ENCODE measurements around the gene SPECC1L. TPM values are rescaled to one million over a fixed set of nuclear protein-coding genes. Genes with fewer than 3 reads are reported as not detected.
"Not testable (repeated sequence)": the region's sequence is repeated elsewhere in the genome, so short reads cannot be mapped to it uniquely, and the experiment has no call there.

Gene SPECC1L
- total RNA-seq, 1 donor from 2014 or later, result 69.9 TPM

- H3K36me3 ChIP-seq, result no peaks in the 10 kb centered on the region
- peak overlapping the region; percentile 40 for H3K4me3 ChIP-seq
- H3K4me1 ChIP-seq, result peaks cover 55% of the 10 kb centered on the region
- intact Hi-C loops (cut with DNase I), result no loop called here
- no peaks in the 10 kb centered on the region for H3K27me3 ChIP-seq (ENCODE audit: low read depth)
- peak overlapping the region; percentile 89 for H3K27ac ChIP-seq
- no peaks in the 10 kb centered on the region for H3K9me3 ChIP-seq
- TF ChIP-seq CTCF (IDR thresholded peaks at IDR 0.05), result no peak
- DNase-seq (no peak), ATAC-seq (peak; percentile 45 to 58)
Observed at GRCh38 chr22:24244144-24244787, 26.4 kb upstream of the SPECC1L start.

GRCh38 chr22:24245030-24245431 is 25.6 kb upstream of the SPECC1L start, which contains the start of gene GGT5:
GGT5 (minus strand) TSS chr22:24245082; CDS start chr22:24244725, 357 bp downstream.
- H3K27me3 ChIP-seq (ENCODE audit: low read depth); intact Hi-C loops (cut with DNase I); H3K9me3 ChIP-seq; ATAC-seq; H3K36me3 ChIP-seq: not testable (repeated sequence)
- peak; percentile 69 for DNase-seq
- peaks cover 55% of the 10 kb centered on the region for H3K4me1 ChIP-seq
- H3K27ac ChIP-seq, result peak within 1 kb of the TSS; percentile 89
- peak within 1 kb of the TSS; percentile 40 for H3K4me3 ChIP-seq

- H3K36me3 ChIP-seq; H3K9me3 ChIP-seq; H3K27me3 ChIP-seq (ENCODE audit: low read depth); intact Hi-C loops (cut with DNase I): not testable (repeated sequence)
- ATAC-seq (peak; percentile 47 to 84), DNase-seq (peak; percentile 77)
- H3K4me1 ChIP-seq, result peaks cover 55% of the 10 kb centered on the region
- peak overlapping the region; percentile 89 for H3K27ac ChIP-seq
- peak overlapping the region; percentile 40 for H3K4me3 ChIP-seq
Observed at GRCh38 chr22:24245584-24246561, 24.8 kb upstream of the SPECC1L start.

DNA sequence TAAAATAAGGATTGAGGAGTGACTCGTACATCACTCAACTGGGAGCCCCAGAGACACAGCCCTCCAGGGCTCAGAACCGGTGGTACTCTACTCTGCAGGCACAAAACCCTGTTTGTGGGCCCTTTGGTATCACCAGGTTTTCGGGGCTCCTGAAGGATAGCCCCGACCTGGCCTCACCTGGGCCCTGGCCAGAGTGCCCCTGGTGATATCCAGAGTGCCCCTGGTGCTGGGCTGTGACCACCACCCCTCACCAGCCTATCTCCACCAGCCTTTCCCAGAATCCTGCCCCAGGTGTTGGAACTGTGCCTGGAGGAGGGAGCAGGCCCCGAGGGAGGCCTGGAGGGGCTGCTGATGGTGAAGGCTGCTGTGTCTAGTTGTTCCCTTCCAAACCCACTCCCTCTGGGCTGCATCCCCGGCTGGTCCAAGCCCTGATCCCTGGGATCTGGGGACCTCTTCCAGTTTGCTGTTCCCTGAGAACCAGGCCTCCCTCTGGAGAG is 23.6 kb upstream of the SPECC1L start:
- peaks cover 54% of the 10 kb centered on the region for H3K4me1 ChIP-seq
- intact Hi-C loops (cut with DNase I), result no loop called here

GRCh38 chr22:24247564-24248344 is 22.9 kb upstream of the SPECC1L start:
- ATAC-seq (peak; percentile 98), DNase-seq (peak; percentile 93)
- H3K4me3 ChIP-seq, result peak overlapping the region; percentile 19
- intact Hi-C loops (cut with DNase I), result no loop called here
- no peaks in the 10 kb centered on the region for H3K36me3 ChIP-seq
- H3K9me3 ChIP-seq, result no peaks in the 10 kb centered on the region
- H3K27me3 ChIP-seq (ENCODE audit: low read depth), result no peaks in the 10 kb centered on the region
- peak; percentile 82 for TF ChIP-seq CTCF (IDR thresholded peaks at IDR 0.05)
- peaks cover 47% of the 10 kb centered on the region for H3K4me1 ChIP-seq
- H3K27ac ChIP-seq, result peak overlapping the region; percentile 89

More for the DNA sequence above, 23.6 kb upstream of the SPECC1L start:
- H3K36me3 ChIP-seq, result no peaks in the 10 kb centered on the region
- H3K27me3 ChIP-seq (ENCODE audit: low read depth), result no peaks in the 10 kb centered on the region
- DNase-seq (no peak), ATAC-seq (peak in 1 of 2 donors; percentile 19)
- H3K4me3 ChIP-seq, result no peak overlapping the region
- no peaks in the 10 kb centered on the region for H3K9me3 ChIP-seq
- no peak for TF ChIP-seq CTCF (IDR thresholded peaks at IDR 0.05)
- peak overlapping the region; percentile 89 for H3K27ac ChIP-seq

- H3K9me3 ChIP-seq; H3K36me3 ChIP-seq; intact Hi-C loops (cut with DNase I); ATAC-seq; H3K27ac ChIP-seq; DNase-seq; H3K4me3 ChIP-seq; H3K27me3 ChIP-seq (ENCODE audit: low read depth): not testable (repeated sequence)
- H3K4me1 ChIP-seq, result peaks cover 38% of the 10 kb centered on the region
Observed at GRCh38 chr22:24248611-24249010, 22.0 kb upstream of the SPECC1L start.

GRCh38 chr22:24249413-24249812 is 21.2 kb upstream of the SPECC1L start:
- DNase-seq; H3K36me3 ChIP-seq; H3K27ac ChIP-seq; H3K9me3 ChIP-seq; H3K27me3 ChIP-seq (ENCODE audit: low read depth); ATAC-seq; H3K4me3 ChIP-seq; intact Hi-C loops (cut with DNase I): not testable (repeated sequence)
- H3K4me1 ChIP-seq, result peaks cover 35% of the 10 kb centered on the region

- ATAC-seq; H3K27ac ChIP-seq; DNase-seq; H3K4me3 ChIP-seq; H3K36me3 ChIP-seq; H3K9me3 ChIP-seq; H3K27me3 ChIP-seq (ENCODE audit: low read depth); intact Hi-C loops (cut with DNase I): not testable (repeated sequence)
- peaks cover 16% of the 10 kb centered on the region for H3K4me1 ChIP-seq
Observed at GRCh38 chr22:24251286-24251685, 19.3 kb upstream of the SPECC1L start.

DNA sequence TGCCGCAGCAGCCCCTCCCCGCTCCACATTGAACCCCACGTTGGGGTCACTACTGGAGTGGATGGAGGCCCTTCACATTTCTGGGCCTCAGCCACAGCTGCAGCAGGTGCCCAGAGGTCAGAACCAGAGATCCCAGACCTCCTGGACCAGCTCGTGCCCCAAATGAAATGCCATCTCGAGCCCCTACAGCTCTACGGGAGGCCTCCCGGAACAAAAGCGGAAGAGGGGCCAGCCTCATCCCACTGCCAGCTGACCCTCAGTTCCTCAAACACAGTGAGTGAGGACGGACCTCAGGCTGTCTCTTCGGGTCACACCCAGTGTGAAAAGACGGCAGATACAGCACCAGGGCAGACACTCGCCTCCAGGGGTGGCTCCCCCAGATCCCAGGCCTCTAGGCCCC is 17.5 kb upstream of the SPECC1L start:
- H3K27me3 ChIP-seq (ENCODE audit: low read depth); H3K4me1 ChIP-seq; ATAC-seq; H3K9me3 ChIP-seq; intact Hi-C loops (cut with DNase I); H3K27ac ChIP-seq; H3K4me3 ChIP-seq; H3K36me3 ChIP-seq: not testable (repeated sequence)
- peak; percentile 20 for DNase-seq

GRCh38 chr22:24256136-24256535 is 14.5 kb upstream of the SPECC1L start:
- ATAC-seq; H3K36me3 ChIP-seq; H3K4me1 ChIP-seq; H3K4me3 ChIP-seq; H3K9me3 ChIP-seq; H3K27me3 ChIP-seq (ENCODE audit: low read depth); intact Hi-C loops (cut with DNase I); H3K27ac ChIP-seq: not testable (repeated sequence)
- peak; percentile 26 for DNase-seq
